Thymus (tissue), 11 donors: ENCODE data around the gene INPP5A. TPM values are rescaled to one million over a fixed set of nuclear protein-coding genes. Genes with fewer than 3 reads are reported as not detected.

Experiments
- DNase-seq, 9 donors: peaks; one replicate each; pipeline ENCODE4 v3.0.0-alpha.2; 2013; ENCODE audit warnings: low spot score in 9 of 9, low read depth in 6 of 9, missing footprints in 1 of 9
- H3K27ac ChIP-seq, 2 donors: one replicate each; pipeline ENCODE4 v1.5.1; 2013; ENCODE audit warnings: control low read depth in 1 of 2, low read depth in 1 of 2, low read length in 1 of 2, mild to moderate bottlenecking in 1 of 2, moderate library complexity in 1 of 2
- H3K27me3 ChIP-seq, 2 donors: one replicate each; pipeline ENCODE4 v1.5.1; 2013; ENCODE audit warnings: low read length in 1 of 2; ENCODE audit not compliant: control insufficient read depth in 2 of 2, insufficient read depth in 1 of 2
- H3K36me3 ChIP-seq, 2 donors: one replicate each; pipeline ENCODE4 v1.5.1; 2013; ENCODE audit warnings: low read length in 1 of 2, mild to moderate bottlenecking in 1 of 2, moderate library complexity in 1 of 2; ENCODE audit not compliant: control insufficient read depth in 2 of 2, insufficient read depth in 2 of 2
- H3K4me1 ChIP-seq, 2 donors: one replicate each; pipeline ENCODE4 v1.5.1; 2013; ENCODE audit warnings: low read length in 2 of 2; ENCODE audit not compliant: control insufficient read depth in 2 of 2, insufficient read depth in 2 of 2
- H3K4me3 ChIP-seq, 2 donors: one replicate each; pipeline ENCODE4 v1.5.1; 2013; ENCODE audit warnings: low read length in 2 of 2, control low read depth in 1 of 2, mild to moderate bottlenecking in 1 of 2
- H3K9me3 ChIP-seq, 2 donors: one replicate each; pipeline ENCODE4 v1.5.1; 2013; ENCODE audit warnings: low read length in 1 of 2, mild to moderate bottlenecking in 1 of 2; ENCODE audit not compliant: control insufficient read depth in 2 of 2, insufficient read depth in 1 of 2
- WGBS: extraction: QIAGEN DNeasy Blood & Tissue Kit; methylation state at CpG from one replicate; pipeline ENCODE4 v1.1.7; 2013; 5-methylcytosine and 5-hydroxymethylcytosine counted together
- polyA plus RNA-seq: library from polyadenylated mRNA; stranded (reverse); fragments of 200-250 nt; gene quantifications from one replicate; pipeline ENCODE4 v1.2.3, GENCODE V29; 2013
- total RNA-seq: library from RNA; stranded (reverse); fragments of 120-200 nt; gene quantifications from one replicate; pipeline ENCODE4 v1.2.4, GENCODE V29; 2013
- donor health status: healthy.

Gene INPP5A
- total and polyA plus RNA-seq, 2 donors: 11.0 to 14.6 TPM

- peaks cover 0 to 2% of the 10 kb centered on the region in 2 donors for H3K4me1 ChIP-seq
- H3K27me3 ChIP-seq: peaks cover 52 to 60% of the 10 kb centered on the region in 2 donors
- H3K9me3 ChIP-seq: peaks cover 0 to 5% of the 10 kb centered on the region in 2 donors
- H3K27ac ChIP-seq: no peak overlapping the region
- no peak overlapping the region for H3K4me3 ChIP-seq
- peaks cover 0 to 9% of the 10 kb centered on the region in 2 donors for H3K36me3 ChIP-seq
- no peak for DNase-seq
- 89% methylated on average over 30 of the region's 30 CpGs for WGBS
Observed at GRCh38 chr10:132783165-132783939, 245.8 kb downstream of the INPP5A start.

GRCh38 chr10:132783940-132784865, 246.6 kb downstream of the INPP5A start:
- 15% methylated on average over 106 of the region's 106 CpGs for WGBS
- Histone ChIP-seq H3K4me3 (no peak overlapping the region), H3K27ac (no peak overlapping the region), H3K36me3 (peaks cover 0 to 9% of the 10 kb centered on the region in 2 donors), H3K27me3 (peaks cover 61 to 68% of the 10 kb centered on the region in 2 donors), H3K9me3 (peaks cover 0 to 5% of the 10 kb centered on the region in 2 donors), H3K4me1 (peaks cover 0 to 2% of the 10 kb centered on the region in 2 donors)
- DNase-seq: no peak

GRCh38 chr10:132784866-132785722, 247.5 kb downstream of the INPP5A start:
- peaks cover 0 to 5% of the 10 kb centered on the region in 2 donors for H3K9me3 ChIP-seq
- no peak for DNase-seq
- peaks cover 70 to 77% of the 10 kb centered on the region in 2 donors for H3K27me3 ChIP-seq
- WGBS: 11% methylated on average over 111 of the region's 111 CpGs
- no peak overlapping the region for H3K27ac ChIP-seq
- H3K36me3 ChIP-seq: peaks cover 0 to 4% of the 10 kb centered on the region in 2 donors
- no peak overlapping the region for H3K4me3 ChIP-seq
- H3K4me1 ChIP-seq: no peaks in the 10 kb centered on the region

GRCh38 chr10:132785723-132786475, 248.3 kb downstream of the INPP5A start, which contains the start of gene NKX6-2:
TSS of gene NKX6-2 (minus strand) at chr10:132786147. CDS start at chr10:132785948, 199 bp downstream.
- 3% methylated on average over 119 of the region's 119 CpGs for WGBS

GRCh38 chr10:132786476-132786883, 248.9 kb downstream of the INPP5A start:
- H3K4me1 ChIP-seq: no peaks in the 10 kb centered on the region
- peaks cover 76 to 91% of the 10 kb centered on the region in 2 donors for H3K27me3 ChIP-seq
- H3K36me3 ChIP-seq: peaks cover 0 to 4% of the 10 kb centered on the region in 2 donors
- WGBS: 9% methylated on average over 58 of the region's 58 CpGs
- no peak overlapping the region for H3K27ac ChIP-seq
- no peak for DNase-seq
- H3K9me3 ChIP-seq: peaks cover 0 to 4% of the 10 kb centered on the region in 2 donors
- H3K4me3 ChIP-seq: no peak overlapping the region

More at GRCh38 chr10:132785723-132786475, 248.3 kb downstream of the INPP5A start, which contains the start of gene NKX6-2:
- no peak within 1 kb of the TSS for H3K4me3 ChIP-seq
- H3K9me3 ChIP-seq: peaks cover 0 to 5% of the 10 kb centered on the region in 2 donors
- H3K27ac ChIP-seq: no peak within 1 kb of the TSS
- no peak for DNase-seq
- H3K27me3 ChIP-seq: peaks cover 76 to 85% of the 10 kb centered on the region in 2 donors
- H3K36me3 ChIP-seq: peaks cover 0 to 4% of the 10 kb centered on the region in 2 donors
- no peaks in the 10 kb centered on the region for H3K4me1 ChIP-seq

GRCh38 chr10:132786884-132787494, 249.4 kb downstream of the INPP5A start:
- Histone ChIP-seq H3K27me3 (peaks cover 76 to 89% of the 10 kb centered on the region in 2 donors), H3K4me1 (no peaks in the 10 kb centered on the region), H3K36me3 (no peaks in the 10 kb centered on the region), H3K4me3 (no peak overlapping the region), H3K27ac (no peak overlapping the region), H3K9me3 (peaks cover 0 to 4% of the 10 kb centered on the region in 2 donors)
- DNase-seq: no peak
- 5% methylated on average over 80 of the region's 80 CpGs for WGBS

- Histone ChIP-seq H3K4me3 (no peak overlapping the region), H3K4me1 (no peaks in the 10 kb centered on the region), H3K27ac (no peak overlapping the region), H3K27me3 (peaks cover 76 to 84% of the 10 kb centered on the region in 2 donors), H3K9me3 (peaks cover 0 to 4% of the 10 kb centered on the region in 2 donors), H3K36me3 (no peaks in the 10 kb centered on the region)
- 4% methylated on average over 80 of the region's 80 CpGs for WGBS
- DNase-seq: no peak
Observed at GRCh38 chr10:132787495-132788179, 250.1 kb downstream of the INPP5A start.
